Trophoblast cell (in vitro differentiated cells and primary cell): Measurements from ENCODE around the gene PIR.

Experiments used
- DNase-seq, 2 donors: peaks; one replicate each; pipeline ENCODE4 v3.0.0-alpha.2; 2016
- H2AFZ ChIP-seq: 2 replicates; pipeline ENCODE4 v1.6.1; 2013; ENCODE audit warnings: low read length, moderate library complexity, mild to moderate bottlenecking; ENCODE audit not compliant: insufficient read depth, poor library complexity
- H2AK5ac ChIP-seq: 2 replicates; pipeline ENCODE4 v1.6.1; 2013; ENCODE audit warnings: mild to moderate bottlenecking, low read length
- H2BK120ac ChIP-seq: 2 replicates; pipeline ENCODE4 v1.6.1; 2013; ENCODE audit warnings: low read length, mild to moderate bottlenecking, moderate library complexity; ENCODE audit not compliant: insufficient read depth, poor library complexity
- H2BK12ac ChIP-seq: 2 replicates; pipeline ENCODE4 v1.6.1; 2013; ENCODE audit warnings: mild to moderate bottlenecking, low read length, moderate library complexity
- H2BK5ac ChIP-seq: 2 replicates; pipeline ENCODE4 v1.6.1; 2013; ENCODE audit warnings: low read length, low read depth, moderate library complexity, mild to moderate bottlenecking; ENCODE audit not compliant: poor library complexity
- H3K14ac ChIP-seq: 2 replicates; pipeline ENCODE4 v1.6.1; 2013; ENCODE audit warnings: mild to moderate bottlenecking, low read length
- H3K18ac ChIP-seq: 2 replicates; pipeline ENCODE4 v1.6.1; 2013; ENCODE audit warnings: mild to moderate bottlenecking, low read length
- H3K23ac ChIP-seq: 2 replicates; pipeline ENCODE4 v1.6.1; 2013; ENCODE audit warnings: low read length
- H3K27ac ChIP-seq: 2 replicates; pipeline ENCODE4 v1.5.1; 2013; ENCODE audit warnings: low read depth, mild to moderate bottlenecking, inconsistent platforms, low read length, moderate library complexity
- H3K27me3 ChIP-seq: 2 replicates; pipeline ENCODE4 v1.6.1; 2013; ENCODE audit warnings: inconsistent platforms, mild to moderate bottlenecking, low read length, moderate library complexity; ENCODE audit not compliant: insufficient read depth
- H3K36me3 ChIP-seq, 2 experiments: 1 replicate in 1 of 2; 2 replicates in 1 of 2; pipeline ENCODE4 v1.6.1; 2013; ENCODE audit warnings: low read length in 2 of 2, mild to moderate bottlenecking in 2 of 2, moderate library complexity in 1 of 2; ENCODE audit not compliant: insufficient read depth in 2 of 2, control insufficient read depth in 1 of 2
- H3K4ac ChIP-seq: 2 replicates; pipeline ENCODE4 v1.6.1; 2013; ENCODE audit warnings: low read depth, mild to moderate bottlenecking, low read length, moderate library complexity
- H3K4me1 ChIP-seq, 2 experiments: 1 replicate in 1 of 2; 2 replicates in 1 of 2; pipeline ENCODE4 v1.6.1; 2013; ENCODE audit warnings: low read length in 2 of 2, mild to moderate bottlenecking in 2 of 2, moderate library complexity in 1 of 2; ENCODE audit not compliant: insufficient read depth in 2 of 2, control insufficient read depth in 1 of 2
- H3K4me2 ChIP-seq: 2 replicates; pipeline ENCODE4 v1.6.1; 2013; ENCODE audit warnings: inconsistent platforms, mild to moderate bottlenecking, low read length, moderate library complexity
- H3K4me3 ChIP-seq: 2 replicates; pipeline ENCODE4 v1.5.1; 2013; ENCODE audit warnings: mild to moderate bottlenecking, low read depth, low read length, inconsistent platforms
- H3K79me1 ChIP-seq: one replicate; pipeline ENCODE4 v1.6.1; 2013; ENCODE audit warnings: low read length
- H3K79me2 ChIP-seq: 2 replicates; pipeline ENCODE4 v1.6.1; 2013; ENCODE audit warnings: low read length, mild to moderate bottlenecking; ENCODE audit not compliant: control insufficient read depth, insufficient read depth, poor library complexity
- H3K9ac ChIP-seq: 2 replicates; pipeline ENCODE4 v1.6.1; 2013; ENCODE audit warnings: mild to moderate bottlenecking, low read length
- H3K9me3 ChIP-seq: 2 replicates; pipeline ENCODE4 v1.6.1; 2013; ENCODE audit warnings: low read depth, mild to moderate bottlenecking, control low read depth, inconsistent platforms, low read length; ENCODE audit not compliant: insufficient read depth
- H4K12ac ChIP-seq: 2 replicates; pipeline ENCODE4 v1.6.1; 2013; ENCODE audit warnings: low read depth, mild to moderate bottlenecking, low read length, moderate library complexity
- H4K8ac ChIP-seq: 2 replicates; pipeline ENCODE4 v1.6.1; 2013; ENCODE audit warnings: low read depth, mild to moderate bottlenecking, low read length, moderate library complexity
- H4K91ac ChIP-seq: one replicate; pipeline ENCODE4 v1.6.1; 2013; ENCODE audit warnings: low read depth, mild to moderate bottlenecking, low read length, moderate library complexity
- WGBS: extraction: QIAGEN DNeasy Blood & Tissue Kit; methylation state at CpG from one replicate; pipeline ENCODE4 v1.1.7; 2013; ENCODE audit warnings: missing lambda C conversion rate; ENCODE audit not compliant: insufficient read length, insufficient coverage; ENCODE audit errors: extremely low coverage; 5-methylcytosine and 5-hydroxymethylcytosine counted together

The PIR gene

DNA sequence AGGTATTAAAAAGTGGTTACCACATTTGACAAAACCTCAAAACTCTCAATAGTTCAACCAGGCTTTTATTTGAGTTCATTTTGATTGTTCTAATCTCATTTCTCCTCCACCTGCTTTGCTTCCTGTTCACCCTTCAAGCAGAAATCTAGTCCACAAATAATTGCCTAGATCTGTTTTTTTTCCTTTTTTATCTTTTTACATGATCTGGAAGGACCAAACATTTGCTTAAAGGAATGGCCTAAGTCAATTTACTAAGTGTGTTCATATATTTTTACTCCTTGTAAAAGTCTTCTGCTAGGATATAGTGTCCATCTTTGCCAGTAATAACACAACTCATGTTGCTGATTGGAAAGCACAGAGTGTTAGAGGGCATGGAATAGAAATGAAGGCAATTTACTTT, 82.7 kb downstream of the PIR start:
- H4K91ac ChIP-seq = no peak overlapping the region
- H4K12ac ChIP-seq = no peak overlapping the region
- no peak for DNase-seq

GRCh38 chrX:15405846-15406245, 87.3 kb downstream of the PIR start:
- Histone ChIP-seq H3K4me2 (no peak overlapping the region), H3K79me2 (no peaks in the 10 kb centered on the region), H2BK120ac (no peak overlapping the region), H3K14ac (no peak overlapping the region), H3K27me3 (no peaks in the 10 kb centered on the region), H4K91ac (no peak overlapping the region), H3K9me3 (no peaks in the 10 kb centered on the region), H3K79me1 (no peaks in the 10 kb centered on the region), H2AK5ac (no peak overlapping the region), H3K27ac (no peak overlapping the region), H2BK12ac (no peak overlapping the region), H3K18ac (no peak overlapping the region), H3K4me1 (no peaks in the 10 kb centered on the region), H3K36me3 (no peaks in the 10 kb centered on the region), H3K9ac (no peak overlapping the region), H3K23ac (no peak overlapping the region), H2BK5ac (no peak overlapping the region), H2AFZ (no peak overlapping the region), H4K12ac (no peak overlapping the region), H4K8ac (no peak overlapping the region), H3K4ac (no peak overlapping the region), H3K4me3 (no peak overlapping the region)
- WGBS = no CpG with 5 or more reads among the region's 3 CpGs
- DNase-seq = no peak

More for the DNA sequence above, 82.7 kb downstream of the PIR start:
- Histone ChIP-seq H3K4me2 (no peak overlapping the region), H2BK12ac (no peak overlapping the region), H3K4me3 (no peak overlapping the region), H2AK5ac (no peak overlapping the region), H4K8ac (no peak overlapping the region), H3K36me3 (no peaks in the 10 kb centered on the region), H3K4me1 (no peaks in the 10 kb centered on the region), H2BK120ac (no peak overlapping the region), H2BK5ac (no peak overlapping the region), H3K23ac (no peak overlapping the region), H3K79me2 (no peaks in the 10 kb centered on the region), H3K9me3 (no peaks in the 10 kb centered on the region), H3K4ac (no peak overlapping the region), H3K27ac (no peak overlapping the region), H3K27me3 (no peaks in the 10 kb centered on the region), H3K18ac (no peak overlapping the region), H3K9ac (no peak overlapping the region), H3K79me1 (no peaks in the 10 kb centered on the region), H3K14ac (no peak overlapping the region), H2AFZ (no peak overlapping the region)

DNA sequence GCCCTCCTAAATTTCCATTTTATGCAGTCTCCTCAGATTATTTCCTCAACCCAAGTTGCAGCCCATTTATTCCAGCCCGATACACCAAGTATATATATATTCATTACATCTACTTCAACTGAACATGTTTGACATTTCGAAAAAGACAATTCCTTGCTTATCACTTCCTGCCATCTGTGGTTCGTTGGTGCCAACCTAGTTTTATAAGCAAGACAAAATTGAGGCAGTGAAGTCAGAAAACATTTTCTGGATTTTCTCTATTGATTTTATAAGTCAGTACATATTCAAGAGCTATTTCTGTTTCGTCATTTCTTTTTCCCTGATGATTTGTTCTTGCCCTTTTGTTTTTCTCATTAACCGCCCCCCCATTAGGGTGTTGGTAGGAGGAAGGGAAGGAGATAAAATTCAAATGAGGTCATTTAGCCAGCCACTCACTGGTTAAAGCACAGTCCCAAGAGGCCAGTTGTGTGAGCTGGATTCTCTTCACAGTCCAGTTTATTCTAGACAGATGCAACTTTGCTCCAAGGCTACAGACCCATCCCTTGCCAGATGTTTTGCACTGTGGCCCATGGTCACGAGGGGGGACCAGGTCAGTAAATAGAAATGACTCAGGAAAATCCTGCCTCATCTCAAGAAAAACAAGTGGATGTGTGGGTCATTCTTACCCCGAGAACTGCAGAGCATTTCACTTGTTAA, 88.6 kb downstream of the PIR start:
- no peak overlapping the region for H4K91ac ChIP-seq
- no peak overlapping the region for H3K14ac ChIP-seq
- no peaks in the 10 kb centered on the region for H3K9me3 ChIP-seq
- no peaks in the 10 kb centered on the region for H3K79me2 ChIP-seq
- H3K4ac ChIP-seq = no peak overlapping the region
- H4K8ac ChIP-seq = no peak overlapping the region
- no peaks in the 10 kb centered on the region for H3K4me1 ChIP-seq
- H3K18ac ChIP-seq = no peak overlapping the region
- H3K9ac ChIP-seq = no peak overlapping the region
- H2BK120ac ChIP-seq = no peak overlapping the region
- no peak overlapping the region for H2BK12ac ChIP-seq
- no peak for DNase-seq
- H3K79me1 ChIP-seq = no peaks in the 10 kb centered on the region
- no peak overlapping the region for H3K4me2 ChIP-seq
- H2AFZ ChIP-seq = no peak overlapping the region
- no peak overlapping the region for H4K12ac ChIP-seq
- H3K36me3 ChIP-seq = no peaks in the 10 kb centered on the region
- WGBS = no CpG with 5 or more reads among the region's 7 CpGs
- no peak overlapping the region for H3K23ac ChIP-seq
- H2BK5ac ChIP-seq = no peak overlapping the region
- H3K27ac ChIP-seq = no peak overlapping the region
- no peaks in the 10 kb centered on the region for H3K27me3 ChIP-seq
- H3K4me3 ChIP-seq = no peak overlapping the region
- H2AK5ac ChIP-seq = no peak overlapping the region

GRCh38 chrX:15401378-15401777, 91.8 kb downstream of the PIR start:
- Histone ChIP-seq H2AK5ac (no peak overlapping the region), H2BK12ac (no peak overlapping the region), H3K36me3 (no peaks in the 10 kb centered on the region), H3K9ac (no peak overlapping the region), H3K27me3 (no peaks in the 10 kb centered on the region), H4K8ac (no peak overlapping the region), H3K79me2 (no peaks in the 10 kb centered on the region), H3K9me3 (no peaks in the 10 kb centered on the region), H3K18ac (no peak overlapping the region), H3K23ac (no peak overlapping the region), H3K4ac (no peak overlapping the region), H3K4me3 (no peak overlapping the region), H3K27ac (no peak overlapping the region), H2BK120ac (no peak overlapping the region), H4K12ac (no peak overlapping the region), H4K91ac (no peak overlapping the region), H3K4me2 (no peak overlapping the region), H3K4me1 (no peaks in the 10 kb centered on the region), H2AFZ (no peak overlapping the region), H3K14ac (no peak overlapping the region), H2BK5ac (no peak overlapping the region), H3K79me1 (no peaks in the 10 kb centered on the region)
- DNase-seq = no peak
- WGBS = no CpG with 5 or more reads among the region's 2 CpGs
